ENCODE data around the gene PPFIA4. TPM values are rescaled to one million over a fixed set of nuclear protein-coding genes. Genes with fewer than 3 reads are reported as not detected.

PPFIA4 gene
- total and polyA plus RNA-seq, 2 of the 4 experiments (the other 2 are of a cell fraction), result 5.4 to 13.7 TPM

GRCh38 chr1:203084588-203085527 lies 58.6 kb downstream of the PPFIA4 start:
- no peak for TF ChIP-seq MXI1 (IDR thresholded peaks at IDR 0.05; ENCODE audit: borderline replicate concordance, low read depth, low read length)
- TF ChIP-seq MAFK (IDR thresholded peaks at IDR 0.05; ENCODE audit: low read depth, low read length), result no peak
- peak; percentile 41 for TF ChIP-seq CTCF (conservative IDR thresholded peaks at IDR 0.05; ENCODE audit: low read depth, low read length)
- no peak for TF ChIP-seq FOS (IDR thresholded peaks at IDR 0.05; ENCODE audit: low read depth, low read length)
- TF ChIP-seq ELK1 (IDR thresholded peaks at IDR 0.05; ENCODE audit: borderline replicate concordance, low read depth, low read length), result no peak
- TF ChIP-seq RAD21 (IDR thresholded peaks at IDR 0.05; ENCODE audit: low read length), result peak; percentile 25; the same call in 1 of the 2 replicates
- no peak for TF ChIP-seq MAZ (IDR thresholded peaks at IDR 0.05; ENCODE audit: borderline replicate concordance, low read depth, low read length)
- DNase-seq (no peak), ATAC-seq (ENCODE audit: low read depth) (no peak)
- H3K14ac ChIP-seq (replicated peaks; ENCODE audit: low read depth, low read length), result no peak overlapping the region
- no peak overlapping the region for H3K4ac ChIP-seq (ENCODE audit: low read depth, low read length)
- no peak overlapping the region for H3K9ac ChIP-seq (ENCODE audit: low read depth, low read length)
- no peak overlapping the region for H3K27ac ChIP-seq (ENCODE audit: insufficient read depth, low read length)
- WGBS, 2 experiments (ENCODE audit: extremely low coverage in 2 of 2, insufficient read length in 1 of 2), result 84% methylated on average over 6 of the region's 14 CpGs; no CpG with 5 or more reads in 1 of the 2 experiments
- no peak overlapping the region for H2BK120ac ChIP-seq (ENCODE audit: low read depth, low read length)
- no peaks in the 10 kb centered on the region for H3K79me1 ChIP-seq (ENCODE audit: low read depth in 1 of 2, low read length in 2 of 2)
- H3K9me3 ChIP-seq (ENCODE audit: control insufficient read depth, insufficient read depth, low read length), result no peaks in the 10 kb centered on the region
- H2BK15ac ChIP-seq (ENCODE audit: low read depth, low read length), result no peak overlapping the region
- H2AFZ ChIP-seq (replicated peaks; ENCODE audit: low read length, poor library complexity), result no peak overlapping the region
- H2BK5ac ChIP-seq (ENCODE audit: low read depth, low read length, poor library complexity, severe bottlenecking), result no peak overlapping the region
- in situ Hi-C loops (cut with MboI; ENCODE audit: low sequenced_read_pairs) (no loop called here), dilution Hi-C loops (cut with HindIII; ENCODE audit: low sequenced_read_pairs, unreplicated experiment) (no loop called here), intact Hi-C loops (cut with micrococcal nuclease) (no loop called here)
- H2AK9ac ChIP-seq (replicated peaks; ENCODE audit: low read depth, low read length, poor library complexity), result no peak overlapping the region
- peaks cover 67% of the 10 kb centered on the region for H3K27me3 ChIP-seq (ENCODE audit: control insufficient read depth, insufficient read depth, low read length)
- H3K9me1 ChIP-seq (ENCODE audit: insufficient read depth, low read length), result no peaks in the 10 kb centered on the region
- no peak overlapping the region for H3K56ac ChIP-seq (ENCODE audit: extremely low read depth, insufficient read depth, low read length)
- H4K20me1 ChIP-seq (ENCODE audit: insufficient read depth, low read length), result no peaks in the 10 kb centered on the region
- H3K18ac ChIP-seq (ENCODE audit: low read depth, low read length), result no peak overlapping the region
- H3K4me2 ChIP-seq (ENCODE audit: low read depth, low read length), result no peak overlapping the region
- H3K4me1 ChIP-seq (ENCODE audit: control insufficient read depth, insufficient read depth, low read length), result no peaks in the 10 kb centered on the region
- H3K23ac ChIP-seq (ENCODE audit: low read depth, low read length), result no peak overlapping the region
- no peak overlapping the region for H4K5ac ChIP-seq (ENCODE audit: low read depth, low read length)
- ChIA-PET CTCF (interaction anchor here (0.7 kb wide), 1 partner anchor 45 kb away, joined by 3 read pairs; no protein-coding TSS in a partner anchor), POLR2A (ENCODE audit: unreplicated experiment) (no interaction called here)
- H4K91ac ChIP-seq (ENCODE audit: insufficient read depth, low read depth, low read length), result no peak overlapping the region
- BruUV-seq (replicated peaks), result no TSS peak
- no peak overlapping the region for H2BK20ac ChIP-seq (ENCODE audit: low read depth, low read length)
- H3K4me3 ChIP-seq (ENCODE audit: insufficient read depth, low read depth, low read length), result no peak overlapping the region
- H2AK5ac ChIP-seq (ENCODE audit: low read depth, low read length), result no peak overlapping the region
- no peak overlapping the region for H4K8ac ChIP-seq (ENCODE audit: low read depth in 2 of 2, low read length in 2 of 2)
- H3K36me3 ChIP-seq (ENCODE audit: control insufficient read depth, insufficient read depth, low read length), result no peaks in the 10 kb centered on the region
